VCaP (cell line): Measurements from ENCODE around the gene SYNGR3.

Experiments used
- H3K27ac ChIP-seq: fragments of 450-650 bp; 2 replicates; pipeline ENCODE4 v1.5.1; 2017
- TF ChIP-seq, protein P1 (sequence below): fragments of 450-650 bp; conservative IDR thresholded peaks from 2 replicates; pipeline ENCODE4 v1.5.1; 2017; ENCODE audit warnings: mild to moderate bottlenecking, moderate library complexity

Gene SYNGR3

DNA sequence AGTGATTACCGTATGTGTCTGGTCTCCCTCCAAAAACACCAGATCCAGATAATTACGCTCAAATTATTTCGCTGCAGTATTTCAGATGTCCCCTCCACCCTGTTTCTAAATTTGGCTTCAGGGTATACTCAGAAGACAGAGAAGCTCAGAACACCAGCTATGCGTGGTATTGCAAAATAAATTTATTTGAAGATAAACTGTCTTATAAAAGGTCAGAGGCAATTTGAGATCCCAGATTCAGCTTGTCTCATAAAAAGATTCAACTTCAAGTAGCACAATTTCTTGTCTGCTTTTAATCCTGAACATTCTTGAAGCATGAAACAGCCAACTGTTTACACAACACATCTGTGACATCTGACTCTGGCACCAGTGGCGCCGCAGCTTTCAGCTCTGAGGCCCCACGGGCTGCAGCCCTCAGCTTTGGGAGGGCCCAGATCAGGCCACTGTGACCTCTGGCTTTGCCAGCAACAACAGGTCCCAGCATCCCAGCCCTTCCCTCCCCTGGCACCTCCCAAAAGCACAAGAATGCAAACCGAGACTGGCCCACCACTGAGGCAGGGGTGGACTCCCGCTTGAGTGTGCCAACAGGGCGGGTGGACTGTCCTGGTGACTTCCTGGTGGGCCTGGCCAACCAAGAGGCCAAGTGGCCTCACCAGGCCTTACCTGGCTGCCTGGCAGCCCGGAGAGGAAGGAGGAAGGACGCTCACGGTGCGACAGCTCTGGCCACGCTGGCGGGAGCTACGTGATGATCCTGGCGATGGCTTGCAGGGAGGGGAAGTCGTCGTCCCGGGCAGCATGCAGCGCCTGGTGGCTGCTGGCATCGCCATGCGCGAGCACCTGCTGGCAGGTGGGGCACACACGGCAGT, 8.0 kb downstream of the SYNGR3 start:
- TF ChIP-seq, protein P1, sequence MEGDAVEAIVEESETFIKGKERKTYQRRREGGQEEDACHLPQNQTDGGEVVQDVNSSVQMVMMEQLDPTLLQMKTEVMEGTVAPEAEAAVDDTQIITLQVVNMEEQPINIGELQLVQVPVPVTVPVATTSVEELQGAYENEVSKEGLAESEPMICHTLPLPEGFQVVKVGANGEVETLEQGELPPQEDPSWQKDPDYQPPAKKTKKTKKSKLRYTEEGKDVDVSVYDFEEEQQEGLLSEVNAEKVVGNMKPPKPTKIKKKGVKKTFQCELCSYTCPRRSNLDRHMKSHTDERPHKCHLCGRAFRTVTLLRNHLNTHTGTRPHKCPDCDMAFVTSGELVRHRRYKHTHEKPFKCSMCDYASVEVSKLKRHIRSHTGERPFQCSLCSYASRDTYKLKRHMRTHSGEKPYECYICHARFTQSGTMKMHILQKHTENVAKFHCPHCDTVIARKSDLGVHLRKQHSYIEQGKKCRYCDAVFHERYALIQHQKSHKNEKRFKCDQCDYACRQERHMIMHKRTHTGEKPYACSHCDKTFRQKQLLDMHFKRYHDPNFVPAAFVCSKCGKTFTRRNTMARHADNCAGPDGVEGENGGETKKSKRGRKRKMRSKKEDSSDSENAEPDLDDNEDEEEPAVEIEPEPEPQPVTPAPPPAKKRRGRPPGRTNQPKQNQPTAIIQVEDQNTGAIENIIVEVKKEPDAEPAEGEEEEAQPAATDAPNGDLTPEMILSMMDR = no peak
- H3K27ac ChIP-seq = no peak overlapping the region

DNA sequence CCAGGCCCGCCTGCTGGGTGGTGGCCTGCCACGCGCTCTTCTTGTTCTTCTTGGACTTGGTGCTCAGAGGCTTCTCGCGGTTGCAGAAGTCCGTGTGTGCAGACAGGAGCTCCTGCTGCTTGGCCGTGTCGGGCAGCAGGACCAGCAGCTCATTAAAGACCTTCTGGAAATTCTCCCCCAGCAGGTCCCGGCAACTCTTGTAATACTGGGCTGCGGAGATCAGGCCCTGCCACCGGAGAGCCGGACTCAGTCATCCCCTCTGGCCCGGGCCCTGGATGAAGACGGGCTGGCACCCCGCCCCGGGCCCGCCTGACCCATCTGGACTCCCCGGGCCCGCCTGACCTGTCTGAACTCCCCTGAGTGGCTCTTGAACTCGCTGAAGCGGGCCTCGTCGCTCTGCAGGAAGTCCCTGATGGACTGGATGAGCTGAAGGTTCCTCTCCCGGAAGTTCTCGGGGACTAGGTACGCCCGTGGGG, 8.6 kb downstream of the SYNGR3 start:
- no peak overlapping the region for H3K27ac ChIP-seq
- TF ChIP-seq, protein P1 = no peak

DNA sequence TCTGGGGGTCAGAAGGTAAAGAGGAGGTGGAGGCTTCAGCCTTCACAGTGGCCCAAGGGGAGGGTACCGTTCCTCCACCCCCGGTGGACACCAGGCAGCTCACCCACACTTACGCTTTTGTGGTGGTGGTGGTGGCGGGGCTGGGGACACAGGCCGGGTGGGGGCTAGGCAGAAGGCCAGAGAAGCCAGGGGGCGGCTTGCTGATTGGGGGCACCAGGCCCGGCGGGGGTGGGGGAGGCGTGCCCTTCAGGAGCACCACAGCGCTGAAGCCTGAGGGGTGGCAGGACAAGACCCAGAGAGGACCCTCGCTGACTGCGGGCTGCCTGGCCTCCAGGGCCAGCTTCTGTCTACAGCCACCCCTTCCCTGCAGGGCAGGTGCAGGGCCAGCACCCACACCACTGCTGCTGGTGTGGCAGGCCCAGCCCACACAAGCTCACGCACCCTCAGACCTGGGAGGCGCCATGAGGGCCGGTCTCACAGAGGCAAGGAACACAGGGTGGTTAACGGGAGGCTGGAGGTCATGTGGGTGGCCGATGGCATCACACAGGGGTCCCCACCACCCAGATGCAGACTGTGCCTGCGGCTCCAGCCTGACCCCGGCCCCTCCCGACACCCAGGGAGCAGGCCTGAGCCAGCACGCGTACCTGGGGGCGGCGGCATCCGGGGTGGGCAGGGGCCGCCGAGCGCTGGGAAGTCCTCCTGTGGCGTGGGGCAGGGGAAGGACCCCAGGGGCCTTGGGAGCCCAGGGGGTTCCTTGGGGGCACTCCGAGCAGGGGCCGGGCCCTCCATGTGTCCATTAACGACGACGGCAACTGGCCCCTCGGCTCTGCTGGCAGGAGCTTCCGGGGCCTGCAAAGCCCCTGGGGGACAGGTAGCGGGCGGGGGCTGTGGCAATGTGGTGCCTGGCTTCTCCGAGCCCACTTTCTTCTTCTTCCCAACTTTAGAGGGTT, 9.4 kb downstream of the SYNGR3 start:
- H3K27ac ChIP-seq = no peak overlapping the region
- TF ChIP-seq, protein P1 = no peak

DNA sequence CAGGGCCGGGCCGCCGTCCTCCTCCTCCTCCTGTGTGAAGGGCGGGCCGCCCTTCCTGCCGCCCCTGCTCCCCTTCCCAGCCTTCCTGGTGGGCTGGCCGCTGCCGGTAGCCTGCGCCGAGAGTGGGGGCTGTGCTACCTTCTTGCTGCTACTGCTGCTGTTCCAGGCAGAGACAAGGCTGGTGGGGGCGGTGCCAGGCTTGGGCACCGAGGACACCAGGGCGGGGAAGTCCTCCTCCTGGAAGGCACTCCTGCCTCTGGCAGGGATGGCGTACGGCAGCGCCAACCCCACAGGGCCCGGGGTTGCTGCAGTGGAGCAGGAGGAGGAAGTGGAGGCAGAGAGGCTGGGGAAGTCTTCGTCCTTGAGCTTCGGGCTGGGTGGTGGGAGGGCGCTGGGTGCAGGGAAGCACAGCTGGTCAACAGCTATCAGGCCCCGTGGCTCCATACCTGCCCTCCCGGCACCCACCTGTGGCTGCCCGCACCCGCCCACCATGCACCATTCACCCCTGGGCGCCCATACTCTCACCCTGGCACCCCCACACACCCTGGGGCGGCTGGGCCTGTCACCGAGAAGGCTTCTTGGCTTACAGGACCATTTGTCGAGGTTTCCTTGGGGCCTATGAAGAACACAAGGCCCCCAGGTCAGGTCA, 10.2 kb downstream of the SYNGR3 start:
- TF ChIP-seq, protein P1 = no peak
- no peak overlapping the region for H3K27ac ChIP-seq

DNA sequence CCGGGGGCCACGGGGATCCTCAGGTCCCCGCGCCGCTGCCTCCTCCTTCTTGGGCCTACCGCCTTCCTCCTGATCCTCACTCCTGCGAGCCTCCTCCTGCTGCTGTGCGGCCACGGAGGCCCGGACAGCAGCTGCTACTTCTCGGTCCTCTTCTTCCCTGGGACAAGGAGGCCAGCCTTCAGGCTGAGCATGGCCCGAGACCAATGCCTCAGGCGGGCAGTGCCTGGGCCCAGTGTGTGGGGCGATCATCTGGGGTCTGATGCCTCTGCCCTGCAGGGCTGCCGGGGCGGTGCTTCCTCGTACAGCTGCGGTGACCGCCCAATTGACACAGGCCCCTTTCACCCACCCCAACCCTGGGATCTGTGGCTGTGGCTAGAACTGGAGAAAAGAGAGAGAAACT, 11.3 kb downstream of the SYNGR3 start:
- no peak overlapping the region for H3K27ac ChIP-seq
- TF ChIP-seq, protein P1 = no peak

DNA sequence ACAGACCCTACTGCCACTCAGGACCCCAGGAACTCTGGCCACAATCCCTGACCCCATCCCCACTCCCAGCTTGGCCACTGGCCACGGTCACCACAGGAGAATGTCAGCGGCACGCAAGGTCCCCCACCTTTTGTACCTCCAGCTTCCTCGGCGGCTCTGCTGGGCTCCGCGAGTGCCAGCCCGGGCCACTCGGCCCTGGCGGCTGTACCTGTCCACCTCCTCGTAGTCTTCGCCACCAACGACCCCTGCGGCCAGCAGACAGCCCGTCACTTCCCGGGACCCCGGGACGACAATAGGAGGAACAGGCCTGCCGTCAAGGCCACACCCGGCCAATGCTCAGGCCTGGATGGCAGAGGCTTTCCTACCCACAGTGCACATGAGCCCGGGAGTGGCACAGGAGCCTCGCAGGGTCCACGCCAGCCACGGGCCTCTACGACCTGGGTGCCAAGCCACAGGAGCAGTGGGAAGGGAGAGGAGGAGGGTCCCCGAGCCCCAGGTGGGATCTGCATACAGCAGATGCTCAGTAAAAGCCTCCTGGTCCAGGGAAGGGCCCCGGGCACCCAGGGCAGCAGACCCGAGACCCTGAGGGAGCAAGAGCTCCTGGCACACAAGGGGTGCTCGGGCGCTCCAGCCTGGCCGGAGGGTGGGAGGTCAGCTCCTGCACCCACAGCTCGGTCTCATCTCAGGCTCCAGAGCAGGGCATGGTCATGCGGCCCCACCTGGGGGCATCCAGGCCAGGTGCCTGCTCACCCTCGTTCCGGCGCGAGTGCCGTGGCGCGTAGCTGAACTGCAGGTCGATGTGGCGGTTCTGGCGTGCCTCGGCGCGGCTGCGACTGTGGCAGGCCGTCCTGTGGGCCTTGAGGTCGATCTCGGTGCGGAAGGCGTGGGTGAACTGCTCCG, 11.9 kb downstream of the SYNGR3 start:
- no peak overlapping the region for H3K27ac ChIP-seq
- TF ChIP-seq, protein P1 = no peak
